Loucy (cell line): ENCODE results near the gene SAMD13.

ENCODE experiments used
- H2AFZ ChIP-seq: fragments of 200-600 bp; sonication (generic); 2 replicates; pipeline ENCODE4 v1.6.0; 2016; ENCODE audit warnings: antibody characterized with exemption, mild to moderate bottlenecking, low read length, moderate library complexity
- H3F3A ChIP-seq: fragments of 200-600 bp; 2 replicates; pipeline ENCODE4 v1.6.0; 2016; ENCODE audit warnings: antibody characterized with exemption, low read depth, mild to moderate bottlenecking
- H3K27me3 ChIP-seq: fragments of 200-600 bp; sonication (generic); 2 replicates; pipeline ENCODE4 v1.6.1; 2014; ENCODE audit warnings: low read length, mild to moderate bottlenecking; ENCODE audit not compliant: insufficient read depth, poor library complexity, severe bottlenecking
- H3K36me3 ChIP-seq: fragments of 200-600 bp; sonication (generic); 2 replicates; pipeline ENCODE4 v1.6.1; 2016; ENCODE audit warnings: low read length; ENCODE audit not compliant: insufficient read depth
- H3K4me1 ChIP-seq: fragments of 200-600 bp; sonication (generic); 2 replicates; pipeline ENCODE4 v1.5.1; 2014; ENCODE audit warnings: low read length, mild to moderate bottlenecking; ENCODE audit not compliant: insufficient read depth, poor library complexity, severe bottlenecking
- H3K4me2 ChIP-seq: fragments of 200-600 bp; sonication (generic); 2 replicates; pipeline ENCODE4 v1.6.0; 2014; ENCODE audit warnings: antibody characterized with exemption, low read length, low read depth, mild to moderate bottlenecking; ENCODE audit not compliant: poor library complexity, severe bottlenecking
- H3K4me3 ChIP-seq: fragments of 200-600 bp; sonication (generic); 2 replicates; pipeline ENCODE4 v1.5.1; 2014; ENCODE audit warnings: low read length, mild to moderate bottlenecking, mixed read lengths; ENCODE audit not compliant: poor library complexity, severe bottlenecking
- H3K79me2 ChIP-seq: fragments of 200-600 bp; sonication (generic); 2 replicates; pipeline ENCODE4 v1.6.1; 2014; ENCODE audit warnings: low read length; ENCODE audit not compliant: insufficient read depth
- H3K9ac ChIP-seq: fragments of 200-600 bp; sonication (generic); 2 replicates; pipeline ENCODE4 v1.6.0; 2014; ENCODE audit warnings: mild to moderate bottlenecking, low read depth, low read length, moderate library complexity; ENCODE audit not compliant: poor library complexity, severe bottlenecking
- H3K9me2 ChIP-seq: fragments of 200-600 bp; sonication (generic); replicated peaks from 2 replicates; pipeline ENCODE4 v1.6.1; 2016; ENCODE audit warnings: low read depth, low read length, mixed read lengths
- H3K9me3 ChIP-seq: fragments of 200-600 bp; sonication (generic); 2 replicates; pipeline ENCODE4 v1.6.1; 2014; ENCODE audit warnings: mild to moderate bottlenecking, antibody characterized with exemption, low read length, low read depth; ENCODE audit not compliant: insufficient read depth
- H4K20me1 ChIP-seq: fragments of 200-600 bp; sonication (generic); 2 replicates; pipeline ENCODE4 v1.6.0; 2014; ENCODE audit warnings: antibody characterized with exemption, low read length, mild to moderate bottlenecking; ENCODE audit not compliant: insufficient read depth, poor library complexity, severe bottlenecking
- CTCF ChIP-seq: fragments of 200-600 bp; sonication (generic); conservative IDR thresholded peaks from 2 replicates; pipeline ENCODE4 v1.5.1; 2014; ENCODE audit warnings: mild to moderate bottlenecking, antibody characterized with exemption, low read length
- EZH2phosphoT487 ChIP-seq: fragments of 200-600 bp; IDR thresholded peaks from 2 replicates; pipeline ENCODE4 v1.6.1; 2018; ENCODE audit warnings: antibody characterized with exemption, mild to moderate bottlenecking, moderate library complexity, borderline replicate concordance

The SAMD13 gene

GRCh38 chr1:84347271-84347931 lies 45.9 kb downstream of the SAMD13 start:
- TF ChIP-seq EZH2phosphoT487 (no peak), CTCF (no peak)
- no peaks in the 10 kb centered on the region for H3F3A ChIP-seq
- peaks cover 4% of the 10 kb centered on the region for H3K4me1 ChIP-seq
- no peak overlapping the region for H3K9ac ChIP-seq
- H3K9me3 ChIP-seq = no peaks in the 10 kb centered on the region
- no peak overlapping the region for H3K4me2 ChIP-seq
- no peaks in the 10 kb centered on the region for H4K20me1 ChIP-seq
- H3K4me3 ChIP-seq = no peak overlapping the region
- no peaks in the 10 kb centered on the region for H3K79me2 ChIP-seq
- no peaks in the 10 kb centered on the region for H3K27me3 ChIP-seq
- no peaks in the 10 kb centered on the region for H3K36me3 ChIP-seq
- no peak overlapping the region for H2AFZ ChIP-seq
- no peaks in the 10 kb centered on the region for H3K9me2 ChIP-seq

- no peaks in the 10 kb centered on the region for H3K79me2 ChIP-seq
- no peaks in the 10 kb centered on the region for H3K9me3 ChIP-seq
- H3K9ac ChIP-seq = no peak overlapping the region
- H3K4me2 ChIP-seq = no peak overlapping the region
- no peaks in the 10 kb centered on the region for H4K20me1 ChIP-seq
- no peaks in the 10 kb centered on the region for H3K9me2 ChIP-seq
- H3K4me3 ChIP-seq = no peak overlapping the region
- H3K36me3 ChIP-seq = no peaks in the 10 kb centered on the region
- H3K27me3 ChIP-seq = no peaks in the 10 kb centered on the region
- H3K4me1 ChIP-seq = no peaks in the 10 kb centered on the region
- no peaks in the 10 kb centered on the region for H3F3A ChIP-seq
- no peak overlapping the region for H2AFZ ChIP-seq
- TF ChIP-seq EZH2phosphoT487 (no peak), CTCF (no peak)
Observed at GRCh38 chr1:84347932-84348555, 46.5 kb downstream of the SAMD13 start.

DNA sequence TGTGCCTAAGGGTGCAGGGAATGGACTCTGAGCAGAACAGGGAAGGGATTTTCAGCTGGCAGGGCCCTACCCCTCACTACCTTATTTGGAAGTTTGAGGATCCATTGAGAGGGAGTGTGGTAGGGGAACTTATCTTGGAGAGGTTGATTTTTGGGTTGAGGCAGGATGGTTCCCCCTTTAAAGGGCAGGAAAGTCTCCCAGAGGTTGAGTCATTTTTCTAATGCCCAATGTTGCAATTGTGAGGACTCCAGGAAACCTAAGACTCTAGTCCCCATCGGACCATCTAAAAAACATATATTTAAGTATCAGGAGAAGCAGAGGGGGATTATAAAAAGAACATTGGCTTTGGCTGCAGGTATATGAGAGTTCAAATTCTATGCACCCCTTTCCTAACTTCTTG lies 47.3 kb downstream of the SAMD13 start:
- no peaks in the 10 kb centered on the region for H3K36me3 ChIP-seq

More for the DNA sequence above, 47.3 kb downstream of the SAMD13 start:
- H3K9me3 ChIP-seq = no peaks in the 10 kb centered on the region
- H4K20me1 ChIP-seq = no peaks in the 10 kb centered on the region
- H3K9ac ChIP-seq = no peak overlapping the region
- TF ChIP-seq EZH2phosphoT487 (no peak), CTCF (no peak)
- H3K27me3 ChIP-seq = no peaks in the 10 kb centered on the region
- no peaks in the 10 kb centered on the region for H3K4me1 ChIP-seq
- no peak overlapping the region for H3K4me3 ChIP-seq
- no peaks in the 10 kb centered on the region for H3K79me2 ChIP-seq
- H3K4me2 ChIP-seq = no peak overlapping the region
- no peaks in the 10 kb centered on the region for H3F3A ChIP-seq
- no peaks in the 10 kb centered on the region for H3K9me2 ChIP-seq
- H2AFZ ChIP-seq = no peak overlapping the region
